Stimulated activated naive CD8-positive, alpha-beta T cell treated with anti-CD3 and anti-CD28 coated beads, Interleukin-15, Interleukin-2, amounts not matched to agents 100 U/mL and 50 U/mL, for 24 hours (primary cell): ENCODE results near the gene NXPH3.
A peak's percentile ranks its signal among the peaks of the same experiment; 100 is the strongest.
"Not testable (repeated sequence)": the region's sequence is repeated elsewhere in the genome, so short reads cannot be mapped to it uniquely, and the experiment has no call there.

Source experiments
- ATAC-seq: fragments of 150-1000 bp; cut with Tn5 transposase; one replicate; pipeline ENCODE4 v1.10.0; 2021
- DNase-seq: peaks from one replicate; pipeline ENCODE4 v3.0.0; 2021

The NXPH3 gene

DNA sequence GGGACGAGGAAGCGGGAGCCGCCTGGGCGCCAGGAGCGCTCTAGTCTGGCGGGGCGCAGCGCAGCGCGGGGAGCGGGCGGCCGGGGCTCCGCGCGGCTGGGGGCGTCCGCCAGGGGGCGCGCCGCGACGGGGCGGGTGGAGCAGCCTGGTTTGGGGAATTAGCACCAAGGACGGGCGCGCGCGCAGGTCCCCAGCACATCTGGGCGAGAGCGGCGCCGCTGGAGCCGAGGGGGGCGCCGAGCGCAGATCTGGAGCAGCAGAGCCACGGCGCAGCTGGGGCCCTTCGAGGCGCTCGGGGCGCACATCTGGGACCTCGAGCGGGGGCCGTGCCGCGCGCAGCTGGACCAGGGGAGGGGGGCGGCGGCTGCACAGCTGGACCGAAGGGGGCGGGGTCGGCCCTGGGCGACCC is at the start of gene NXPH3:
TSS of gene NXPH3 (plus strand) at position 193 of the 409 bp plus-strand sequence. CDS start 349 bp downstream, outside the sequence.
- peak; percentile 85 for DNase-seq
- peak; percentile 73 for ATAC-seq

GRCh38 chr17:49527927-49528651 is 47.6 kb upstream of the NXPH3 start:
- ATAC-seq (no peak), DNase-seq (no peak)

DNA sequence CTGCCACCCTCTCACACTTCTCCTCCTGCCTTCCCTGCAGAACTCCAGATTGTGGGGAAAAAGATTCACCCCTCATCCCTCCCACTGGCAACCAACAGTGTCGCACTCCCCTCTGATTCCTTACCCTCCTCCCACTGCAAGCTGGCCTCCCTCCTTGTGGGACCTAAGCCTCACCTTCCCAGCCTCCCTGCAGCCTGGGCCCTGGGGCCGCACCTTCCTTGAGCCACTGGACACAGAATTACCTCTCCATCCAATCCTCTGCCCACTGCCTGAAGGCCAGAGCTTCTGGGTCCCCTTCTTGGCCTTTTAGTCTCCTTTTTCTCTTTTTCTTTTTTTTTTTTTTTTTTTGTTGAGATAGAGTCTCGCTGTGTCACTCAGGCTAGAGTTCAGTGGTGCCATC is 46.7 kb upstream of the NXPH3 start:
- DNase-seq (no peak), ATAC-seq (no peak)

DNA sequence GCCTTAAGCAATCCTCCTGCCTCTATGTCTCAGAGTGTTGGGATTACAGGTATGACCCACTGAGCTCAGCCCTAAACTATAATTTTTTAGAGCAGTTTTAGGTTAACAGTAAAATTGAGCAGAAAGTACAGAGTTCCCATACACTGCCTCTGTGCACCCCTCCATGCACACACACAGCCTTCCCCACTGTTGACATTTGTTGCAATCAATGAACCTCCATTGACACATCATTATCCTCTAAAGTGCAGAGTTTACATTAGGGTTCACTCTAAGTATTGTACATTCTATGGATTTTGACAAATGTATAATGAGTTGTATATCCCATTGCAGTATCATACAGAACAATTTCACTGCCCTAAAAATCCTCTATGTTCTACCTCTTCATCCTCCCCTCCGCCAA is 45.6 kb upstream of the NXPH3 start:
- ATAC-seq = no peak

GRCh38 chr17:49543860-49544259 is 31.8 kb upstream of the NXPH3 start:
- ATAC-seq = no peak
- DNase-seq = no peak

More for the DNA sequence above, 45.6 kb upstream of the NXPH3 start:
- no peak for DNase-seq

DNA sequence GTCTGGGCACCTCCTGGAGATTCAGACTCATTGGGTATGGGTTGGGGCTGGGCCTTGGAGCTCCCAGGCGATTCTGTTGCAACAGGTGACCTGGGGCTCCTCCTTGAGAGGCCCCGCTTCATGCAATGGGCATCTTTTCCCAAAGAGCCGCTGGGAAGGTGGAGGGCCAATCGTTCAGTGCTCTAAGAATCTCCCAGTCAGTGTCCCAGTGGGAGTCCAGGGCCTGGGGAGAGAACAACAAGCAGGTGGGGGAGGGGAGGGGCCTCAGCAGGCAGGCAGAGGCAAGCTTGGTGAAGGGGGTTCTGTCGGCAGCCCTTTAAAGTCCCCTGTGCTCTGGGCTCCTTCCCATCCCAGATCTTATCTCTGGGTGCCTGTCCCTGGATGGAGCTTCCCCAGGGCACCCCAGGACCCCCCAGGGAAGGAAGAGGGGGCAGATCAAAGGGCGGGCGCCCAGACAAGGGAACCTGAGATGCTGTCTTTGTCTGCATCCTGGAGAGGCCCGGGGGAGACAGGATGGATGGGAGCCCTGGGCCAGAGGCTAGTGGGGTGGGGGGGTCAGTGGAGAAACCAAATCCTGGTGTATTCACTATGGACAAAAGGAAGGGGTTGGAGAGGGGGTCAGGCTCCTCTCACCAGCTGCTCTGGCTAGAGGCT is 30.5 kb upstream of the NXPH3 start:
- ATAC-seq (no peak), DNase-seq (no peak)

DNA sequence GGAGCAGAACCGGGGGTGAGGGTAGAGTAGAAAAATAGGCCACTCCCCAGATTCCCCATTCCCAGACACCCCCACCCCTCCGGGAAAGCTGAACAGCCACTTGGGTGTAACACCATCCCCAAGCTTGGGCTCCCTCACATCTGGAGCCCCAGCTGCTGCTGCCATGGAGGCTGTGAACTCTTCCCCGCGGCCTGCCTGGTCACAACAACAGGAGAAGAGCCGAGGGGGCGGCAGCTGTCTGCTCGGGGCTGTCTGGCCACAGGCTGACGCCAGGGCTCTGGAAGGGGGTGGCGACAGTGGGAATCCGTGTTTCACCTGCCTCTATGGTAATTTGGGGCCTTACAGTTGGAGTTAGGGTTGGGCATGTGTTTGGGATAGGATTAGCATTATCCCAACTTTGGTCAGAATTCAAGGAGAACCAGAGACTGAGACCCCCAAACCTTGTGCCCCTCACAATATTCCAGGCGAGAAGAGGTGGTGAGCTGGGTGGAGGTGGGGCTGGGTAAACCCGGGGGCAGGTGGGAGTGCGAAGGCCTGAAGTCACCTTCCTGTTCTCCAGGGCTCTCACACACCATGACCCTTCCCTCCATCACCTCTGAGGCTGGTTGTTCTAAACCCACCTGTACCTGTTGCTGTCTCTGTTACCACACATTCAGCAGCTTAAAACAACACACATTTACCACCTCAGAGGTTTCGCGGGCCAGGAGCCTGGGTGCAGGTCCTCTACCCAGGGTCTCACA is 29.7 kb upstream of the NXPH3 start:
- no peak for ATAC-seq

DNA sequence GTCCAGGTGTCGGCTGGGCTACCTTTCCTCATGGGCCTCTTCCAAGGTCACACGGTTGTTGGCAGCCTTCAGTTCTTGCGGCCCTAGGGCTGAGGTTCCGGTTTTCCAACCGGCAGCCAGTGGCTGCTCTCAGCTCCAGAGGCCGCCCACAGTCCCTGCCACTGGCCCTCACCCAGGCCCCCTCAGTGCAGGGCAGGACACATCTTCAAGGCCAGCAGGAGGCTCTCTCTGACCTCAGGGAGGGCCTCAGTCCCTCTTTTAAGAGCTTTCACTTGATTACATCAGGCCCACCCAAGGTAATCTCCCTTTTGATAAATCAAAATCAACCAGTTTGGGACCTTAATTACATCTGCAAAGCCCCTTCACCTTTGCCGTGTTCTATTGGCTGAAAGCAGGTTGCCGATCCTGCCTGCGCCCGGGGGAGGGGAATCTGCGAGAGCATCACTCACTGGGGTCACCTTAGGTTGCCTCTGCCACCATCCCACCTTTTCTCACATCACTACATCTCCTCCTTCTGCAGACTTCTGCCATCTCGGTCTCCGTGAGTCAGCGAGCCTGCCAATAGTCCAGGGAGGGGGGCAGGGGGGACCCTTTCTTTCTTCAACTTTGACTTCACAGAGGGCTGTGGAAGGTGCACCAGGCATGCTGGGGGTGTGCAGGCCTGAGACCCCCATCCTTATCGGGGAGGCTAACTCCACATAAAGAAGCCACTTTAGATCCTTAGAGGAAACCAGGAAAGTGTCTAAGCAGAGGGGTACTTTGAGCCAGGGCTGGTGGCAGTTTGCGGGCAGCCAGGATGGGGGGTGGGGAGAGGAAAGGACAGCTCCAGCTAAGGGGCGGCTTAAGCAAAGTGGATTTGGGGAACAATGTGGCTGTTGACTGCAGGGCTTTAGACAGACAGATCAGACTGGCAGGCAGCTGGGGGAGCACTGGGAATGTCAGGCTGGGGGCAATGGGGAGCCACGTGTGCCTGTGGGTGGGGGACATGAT is 28.8 kb upstream of the NXPH3 start:
- ATAC-seq = no peak
- DNase-seq = no peak

More for the DNA sequence above, 29.7 kb upstream of the NXPH3 start:
- DNase-seq = no peak

- DNase-seq (no peak), ATAC-seq (no peak)
These were observed 28.1 kb upstream of the NXPH3 start for GRCh38 chr17:49547566-49547965.

- DNase-seq (no peak), ATAC-seq (no peak)
These were observed 27.6 kb upstream of the NXPH3 start for GRCh38 chr17:49548051-49548505.

- no peak for DNase-seq
- ATAC-seq = no peak
These were observed 27.0 kb upstream of the NXPH3 start for GRCh38 chr17:49548506-49549310.

DNA sequence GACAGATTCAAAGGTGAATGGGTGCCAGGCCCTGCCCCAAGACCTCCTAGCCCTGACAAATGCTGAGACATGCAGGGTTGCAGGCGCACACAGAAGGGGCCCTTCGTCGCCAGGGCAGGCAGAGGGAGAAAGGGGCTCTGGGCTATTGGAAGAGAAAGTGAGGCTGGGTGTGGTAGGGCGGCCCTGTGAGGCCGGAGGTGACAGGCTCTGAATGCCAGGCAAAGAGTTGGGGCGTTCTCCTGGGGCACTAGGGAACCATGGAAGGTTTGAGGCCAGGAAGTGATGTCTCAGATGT is 26.4 kb upstream of the NXPH3 start:
- ATAC-seq = no peak
- DNase-seq = no peak

- no peak for DNase-seq
- ATAC-seq = no peak
These were observed 25.7 kb upstream of the NXPH3 start for GRCh38 chr17:49549691-49550678.

GRCh38 chr17:49550764-49551163 is 24.9 kb upstream of the NXPH3 start:
- not testable (repeated sequence) for DNase-seq, ATAC-seq

DNA sequence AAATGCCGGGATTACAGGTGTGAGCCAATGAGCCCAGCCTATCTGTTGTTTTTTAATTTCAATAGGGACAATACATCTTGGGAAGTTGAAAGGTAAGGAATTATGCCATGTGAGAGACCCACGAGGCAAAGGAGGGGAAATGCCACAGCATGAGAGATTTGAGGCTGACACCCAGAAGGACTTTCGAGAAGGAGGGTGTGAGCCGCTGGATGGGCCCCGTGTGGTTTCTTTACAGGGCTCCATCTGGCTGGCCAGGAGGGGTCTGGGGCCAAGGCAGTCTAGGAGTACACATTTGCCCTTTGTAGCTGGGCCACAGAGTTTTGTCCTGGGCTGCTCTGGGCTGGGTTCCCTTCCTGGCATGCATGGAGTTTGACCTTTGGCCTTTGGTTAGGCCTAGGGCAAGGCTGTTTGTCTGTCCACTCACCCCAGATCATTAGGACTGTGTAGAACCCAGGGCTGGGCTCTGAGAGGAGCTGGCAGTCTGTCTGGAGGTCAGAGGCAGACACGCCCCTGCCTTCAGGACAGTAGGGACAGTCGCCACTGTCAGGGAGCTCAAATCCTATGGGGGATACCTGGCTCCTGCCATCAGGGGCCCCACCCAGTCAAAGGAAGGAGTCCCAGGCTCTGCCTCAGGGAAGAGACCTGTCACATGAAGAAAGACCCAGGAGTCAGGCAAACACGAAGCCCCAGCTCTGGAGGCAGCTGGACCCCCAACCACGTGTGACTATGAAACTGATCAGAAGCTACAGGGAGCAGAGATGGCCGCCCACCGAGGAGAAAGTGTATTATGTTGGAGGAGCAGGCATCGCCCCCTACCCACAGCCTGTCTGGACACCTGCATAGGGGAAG is 24.2 kb upstream of the NXPH3 start:
- DNase-seq (no peak), ATAC-seq (no peak)

DNA sequence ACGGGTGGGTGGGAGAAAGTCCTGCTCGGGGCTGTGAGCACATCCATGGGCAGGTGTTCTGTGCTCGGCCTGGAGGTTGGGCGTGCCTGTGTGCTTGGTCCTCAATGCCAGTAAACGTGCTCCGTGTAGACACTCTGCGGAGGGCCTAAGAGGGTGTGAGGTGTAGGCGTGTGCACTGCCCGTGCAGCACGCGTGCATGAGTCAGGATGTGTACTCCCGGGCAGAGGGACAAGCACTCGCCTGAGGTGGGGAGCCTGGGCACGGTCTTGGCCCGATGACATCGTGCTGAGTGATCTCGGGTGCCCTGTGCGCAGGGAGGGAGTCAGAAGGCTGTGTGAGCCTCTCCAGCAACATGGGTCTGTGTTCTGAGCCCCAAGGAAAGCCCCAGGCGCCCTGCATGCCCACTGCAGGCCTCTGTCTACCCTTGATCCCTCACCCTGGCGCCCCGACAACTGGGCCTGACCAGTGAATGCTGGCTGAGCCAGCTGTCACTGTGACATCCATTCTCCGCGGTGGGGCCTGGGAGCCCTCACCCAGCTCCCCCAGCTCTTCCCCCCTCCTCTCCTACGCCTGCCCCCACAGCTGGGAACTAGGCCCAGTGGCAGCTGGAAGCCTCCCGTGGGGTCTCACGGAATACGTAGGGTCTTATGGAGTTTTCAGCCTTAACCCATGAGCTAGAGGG is 23.5 kb upstream of the NXPH3 start:
- DNase-seq = no peak
- no peak for ATAC-seq

DNA sequence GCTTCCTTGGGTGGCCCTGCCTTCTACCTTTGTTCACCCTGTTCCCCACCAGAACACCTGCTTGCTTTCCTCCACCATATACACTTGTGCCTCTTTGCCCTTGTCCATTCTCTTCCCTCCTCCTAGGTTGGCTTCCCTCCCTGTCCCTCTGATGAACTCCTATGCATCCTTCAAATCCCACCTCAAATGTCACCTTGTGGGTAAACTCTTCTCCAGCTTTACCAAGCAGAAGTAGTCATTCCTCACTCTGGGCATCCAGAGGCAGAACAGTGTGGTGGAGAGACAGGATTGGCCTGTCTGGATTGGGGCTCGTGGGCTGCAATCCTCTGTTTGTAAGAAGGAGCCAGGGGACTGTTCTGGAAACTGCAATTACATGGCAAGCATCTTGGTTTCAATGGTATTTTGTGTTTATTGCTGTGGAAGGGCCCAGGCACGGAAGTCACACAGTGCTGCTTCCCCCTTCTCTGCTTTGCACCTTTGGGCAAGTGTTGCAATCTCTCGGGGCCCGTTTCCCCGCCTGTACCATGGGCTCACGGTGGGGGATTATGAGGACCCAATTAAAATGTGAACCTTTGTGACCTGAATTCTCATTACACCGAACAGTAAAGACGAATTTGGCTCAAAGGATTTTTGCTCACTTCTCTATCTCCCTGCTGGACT is 21.9 kb upstream of the NXPH3 start:
- ATAC-seq (no peak), DNase-seq (no peak)
